Left renal pelvis (tissue), 4 donors: ENCODE data around the gene FXYD5. TPM values are rescaled to one million over a fixed set of nuclear protein-coding genes. Genes with fewer than 3 reads are reported as not detected.
"Not testable (repeated sequence)": the region's sequence is repeated elsewhere in the genome, so short reads cannot be mapped to it uniquely, and the experiment has no call there.

Experiments
- DNase-seq, 4 donors: peaks; one replicate each; pipeline ENCODE4 v3.0.0-alpha.2; 2013; ENCODE audit warnings: low read depth in 4 of 4, low spot score in 3 of 4
- polyA plus RNA-seq, 4 donors: library from polyadenylated mRNA; unstranded; fragments of 120-200 nt; gene quantifications; one replicate each; pipeline ENCODE4 v1.2.1, GENCODE V29; 2013; ENCODE audit not compliant: insufficient read length in 4 of 4

Gene FXYD5
- polyA plus RNA-seq, 4 donors = 13.2 to 33.5 (median 27.9) TPM

GRCh38 chr19:35171730-35172129 lies 17.2 kb downstream of the FXYD5 start:
- no peak for DNase-seq

DNA sequence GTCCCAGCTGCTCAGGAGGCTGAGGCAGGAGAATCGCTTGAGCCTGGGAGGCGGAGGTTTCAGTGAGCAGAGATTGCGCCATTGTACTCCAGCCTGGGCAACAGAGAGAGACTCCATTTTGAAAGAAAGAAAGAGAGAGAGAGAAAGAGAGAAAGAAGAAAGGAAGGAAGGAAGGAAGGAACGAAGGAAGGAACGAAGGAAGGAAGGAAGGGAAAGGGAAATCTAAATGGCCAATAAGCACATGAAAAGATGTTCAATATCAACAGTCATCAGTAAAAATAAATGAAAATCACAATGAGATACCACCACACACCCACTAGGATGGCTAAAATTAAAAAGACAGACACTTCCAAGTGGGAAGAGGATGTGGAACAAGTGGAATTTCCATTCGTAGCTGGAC lies 19.7 kb downstream of the FXYD5 start:
- no peak for DNase-seq

- no peak for DNase-seq
Observed at GRCh38 chr19:35176181-35176570, 21.6 kb downstream of the FXYD5 start.

DNA sequence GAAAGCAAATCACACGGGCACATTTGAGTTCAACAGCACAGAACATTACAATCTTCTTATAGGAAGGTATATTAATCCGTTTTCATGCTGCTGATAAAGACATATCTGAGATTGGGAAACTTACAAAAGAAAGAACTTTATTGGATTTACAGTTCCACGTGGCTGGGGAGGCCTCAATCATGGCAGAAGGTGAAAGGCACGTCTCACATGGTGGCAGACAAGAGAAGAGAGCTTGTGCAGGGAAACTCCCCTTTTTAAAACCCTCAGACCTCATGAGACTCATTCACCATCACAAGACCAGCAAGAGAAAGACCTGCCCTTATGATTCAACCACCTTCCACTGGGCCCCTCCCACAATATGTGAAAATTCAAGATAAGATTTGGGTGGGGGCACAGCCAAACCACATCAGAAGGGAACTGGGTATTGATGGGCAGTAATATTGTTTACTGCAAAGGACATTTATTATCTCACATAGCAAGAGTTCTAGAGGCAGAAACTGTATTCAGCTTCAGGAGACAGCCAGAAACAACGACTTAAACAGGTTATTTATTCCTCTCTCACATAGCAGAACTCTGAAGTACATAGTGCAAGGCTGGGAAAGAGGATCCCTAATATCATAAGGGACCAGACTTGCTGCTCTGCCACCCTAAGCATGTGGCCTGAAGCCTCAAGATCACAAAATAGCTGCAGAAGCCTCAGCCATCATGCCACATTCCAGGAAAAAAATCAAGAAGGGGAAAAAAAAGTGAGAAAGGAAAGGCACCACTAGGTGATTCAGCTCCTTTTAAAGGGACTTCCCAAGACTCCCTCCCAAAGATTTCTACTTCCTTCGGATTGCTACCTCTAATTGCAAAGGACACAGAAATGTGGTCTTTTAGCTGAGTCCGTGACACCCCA lies 23.1 kb downstream of the FXYD5 start:
- DNase-seq = no peak

- DNase-seq = no peak
Observed at GRCh38 chr19:35178701-35179100, 24.2 kb downstream of the FXYD5 start.

- DNase-seq = no peak
Observed at GRCh38 chr19:35179830-35180229, 25.3 kb downstream of the FXYD5 start.

DNA sequence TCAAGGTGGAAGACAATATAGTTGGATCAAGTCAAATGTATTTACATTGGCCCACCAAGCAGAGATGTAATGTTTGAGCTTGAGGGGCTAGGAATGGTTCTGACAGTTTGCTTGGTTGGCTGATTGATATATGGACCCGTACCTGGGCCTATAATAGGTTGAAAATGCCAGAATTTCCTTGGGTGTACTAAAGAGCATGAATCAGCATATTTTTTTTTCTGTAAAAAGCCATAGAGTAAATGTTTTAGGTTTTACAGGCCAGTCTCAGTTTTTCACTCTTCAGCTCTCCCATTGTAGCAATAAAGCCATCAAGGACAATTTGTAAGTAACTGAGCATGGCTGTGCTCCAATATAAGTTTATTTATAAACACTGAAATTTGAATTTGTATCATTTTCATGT lies 26.9 kb downstream of the FXYD5 start:
- DNase-seq = no peak

DNA sequence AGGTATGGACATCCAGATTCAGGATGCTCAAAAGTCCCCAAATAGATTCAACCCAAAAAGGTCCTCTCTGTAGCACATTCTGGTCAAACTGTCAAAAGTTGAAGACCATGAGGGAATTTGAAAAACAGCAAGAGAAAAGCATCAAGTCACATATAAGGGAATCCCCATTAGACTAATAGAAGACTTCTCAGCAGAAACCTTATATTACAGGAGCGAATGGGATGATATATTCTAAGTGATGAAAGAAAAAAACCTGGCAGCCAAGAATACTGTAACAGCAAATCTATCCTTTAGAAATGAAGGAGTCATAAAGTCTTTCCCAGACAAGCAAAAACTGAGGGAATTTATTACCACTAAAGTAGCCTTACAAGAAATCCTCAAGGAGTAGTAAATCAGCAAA lies 29.7 kb downstream of the FXYD5 start:
- no peak for DNase-seq

DNA sequence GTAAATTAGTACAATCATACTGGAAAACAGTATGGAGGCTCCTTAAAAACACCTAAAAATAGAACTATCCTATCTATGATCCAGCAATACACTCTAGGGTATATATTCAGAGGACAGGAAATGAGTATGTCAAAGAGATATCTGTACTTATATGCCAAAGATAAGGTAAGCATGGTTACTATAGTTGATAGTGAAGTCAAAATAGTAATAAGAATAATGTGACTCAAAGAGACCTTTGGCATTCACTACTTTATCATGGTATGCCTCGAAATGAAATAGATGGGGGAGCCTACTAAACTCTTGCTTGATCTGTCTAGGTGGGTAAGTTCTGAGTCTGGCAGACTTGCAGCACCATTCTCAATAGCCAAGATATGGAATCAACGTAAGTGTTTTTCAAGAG lies 30.3 kb downstream of the FXYD5 start:
- DNase-seq = no peak

DNA sequence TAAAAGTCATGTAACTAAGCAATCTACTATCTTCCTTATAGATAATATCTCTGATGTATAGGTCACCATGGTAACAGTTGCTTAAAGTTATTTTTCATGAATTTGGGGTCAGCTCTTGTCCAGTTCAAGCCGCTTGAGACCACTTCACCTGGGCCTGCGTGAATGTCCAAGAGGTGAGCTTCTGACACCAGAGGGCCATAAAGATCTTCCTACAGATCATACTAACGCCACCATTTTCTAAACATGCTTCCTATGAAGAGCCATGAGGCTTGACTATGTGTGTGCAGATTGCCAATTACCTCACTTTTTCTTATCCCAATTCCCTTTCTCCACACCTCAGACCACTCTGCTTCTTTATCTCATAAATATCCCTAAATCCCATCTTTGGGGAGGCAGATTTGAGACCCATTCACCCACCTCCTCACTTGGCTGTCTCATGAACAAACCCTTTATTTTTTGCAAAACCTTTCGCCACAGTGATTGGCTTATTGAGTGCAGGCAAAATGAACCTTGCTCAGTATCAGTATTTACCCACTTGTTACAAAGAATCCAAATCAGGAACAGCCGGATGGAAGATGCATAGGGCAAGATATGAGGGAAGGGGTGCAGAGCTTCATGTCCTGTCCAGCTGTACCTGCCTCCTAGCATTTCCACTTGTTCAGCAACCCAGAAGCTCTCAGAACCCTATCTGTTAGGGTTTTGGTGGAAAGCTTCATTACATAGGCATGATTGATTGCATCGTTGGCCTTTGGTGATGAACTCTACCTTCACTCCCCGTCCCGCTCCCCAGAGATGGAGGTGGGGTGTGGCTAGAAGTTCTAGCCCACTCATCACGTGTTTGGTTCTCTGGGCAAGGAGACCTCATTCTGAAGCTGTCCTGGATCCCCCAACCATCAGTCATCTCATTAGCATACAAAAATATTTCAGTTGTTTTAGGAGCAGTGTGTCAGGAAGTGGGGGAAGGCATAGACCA lies 39.8 kb downstream of the FXYD5 start:
- DNase-seq = no peak

DNA sequence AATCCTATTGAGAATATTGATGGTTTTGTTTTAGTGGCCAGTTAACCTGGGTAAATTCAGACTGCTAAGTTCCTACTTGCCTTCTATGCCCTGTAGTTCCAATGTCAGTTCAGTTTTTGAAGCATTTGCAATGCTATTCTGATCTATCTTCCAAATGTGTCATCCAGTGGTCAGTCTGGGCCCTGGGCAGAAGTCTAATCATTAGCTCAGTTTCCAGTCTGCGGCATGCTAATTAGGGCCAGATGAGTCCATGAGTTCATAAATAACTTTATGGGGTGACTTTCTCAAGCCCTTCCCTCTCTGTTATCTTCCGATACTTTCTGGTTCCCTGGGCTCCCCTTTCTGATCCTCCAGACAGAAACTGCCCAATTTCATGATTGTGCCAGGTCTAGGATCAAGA lies 41.3 kb downstream of the FXYD5 start:
- DNase-seq = no peak

- not testable (repeated sequence) for DNase-seq
Observed at GRCh38 chr19:35196861-35197260, 42.3 kb downstream of the FXYD5 start.

DNA sequence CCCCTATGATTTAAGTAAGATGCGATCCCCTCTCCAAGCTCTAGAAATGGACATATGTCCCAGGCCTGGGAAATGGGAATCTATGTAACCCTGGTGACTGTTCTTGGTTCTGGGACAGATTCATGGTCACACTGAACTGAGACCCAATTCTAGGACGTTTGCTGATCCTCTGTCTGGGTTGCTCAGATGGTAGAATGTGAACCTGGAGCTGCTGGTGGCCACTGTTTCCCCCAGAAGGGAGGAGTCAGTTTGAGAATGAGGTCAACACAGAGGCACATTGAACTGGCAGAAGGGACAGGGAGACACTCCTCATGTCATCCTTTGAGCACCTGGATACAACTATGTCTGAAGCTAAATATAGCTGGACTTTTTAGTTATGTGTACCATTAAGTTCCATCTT lies 44.9 kb downstream of the FXYD5 start:
- DNase-seq = no peak

- no peak for DNase-seq
Observed at GRCh38 chr19:35202722-35203688, 48.5 kb downstream of the FXYD5 start.

GRCh38 chr19:35204799-35205732 lies 50.5 kb downstream of the FXYD5 start:
- DNase-seq = no peak

DNA sequence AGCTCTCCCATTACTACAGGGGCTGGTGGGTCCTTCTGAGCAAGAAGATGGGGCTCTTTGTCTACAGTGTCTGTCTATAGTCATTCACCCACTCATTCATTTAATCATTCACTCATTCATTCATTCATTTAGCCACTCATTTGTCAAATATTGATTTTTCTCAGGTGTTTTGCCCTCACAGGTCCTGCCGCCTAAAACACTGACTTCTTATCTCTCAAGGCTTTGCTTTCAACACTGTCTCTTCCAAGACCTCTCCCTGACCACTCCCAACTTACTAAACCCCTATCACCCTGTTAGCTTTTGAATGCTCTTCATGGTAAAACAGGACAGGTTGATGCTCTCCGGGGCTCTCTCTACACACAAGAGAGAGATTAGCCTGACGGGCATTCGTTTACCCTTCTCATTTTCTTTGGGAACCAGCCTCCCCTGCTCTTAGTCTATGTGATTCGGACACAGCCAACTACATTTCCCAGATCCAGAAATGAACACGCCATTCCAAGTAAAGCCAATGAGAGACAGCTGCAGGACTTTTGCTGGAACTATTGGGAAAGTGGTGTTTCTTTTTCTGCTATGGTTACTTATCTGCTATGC lies 51.3 kb downstream of the FXYD5 start:
- no peak for DNase-seq

DNA sequence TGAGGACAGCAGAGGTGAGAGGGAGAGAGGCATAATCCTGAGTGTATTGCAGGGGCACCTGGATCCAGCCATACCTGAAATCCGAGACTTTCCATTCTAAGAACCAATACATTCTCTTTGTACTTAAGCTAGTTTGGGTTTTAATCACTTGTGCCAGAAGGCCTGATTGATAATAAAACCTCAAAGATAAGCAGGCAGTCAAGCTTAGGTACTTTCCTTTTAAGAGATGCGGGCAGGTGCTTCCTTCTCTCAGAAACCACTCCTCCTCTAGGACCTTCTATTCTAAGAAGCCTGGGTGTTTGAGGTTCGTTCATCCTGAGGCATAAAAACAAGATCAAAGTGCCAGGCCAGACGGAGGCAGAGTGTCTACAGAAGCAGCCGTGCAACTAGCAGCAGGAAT lies 51.8 kb downstream of the FXYD5 start:
- DNase-seq = no peak

GRCh38 chr19:35206855-35207254 lies 52.3 kb downstream of the FXYD5 start:
- DNase-seq = no peak

DNA sequence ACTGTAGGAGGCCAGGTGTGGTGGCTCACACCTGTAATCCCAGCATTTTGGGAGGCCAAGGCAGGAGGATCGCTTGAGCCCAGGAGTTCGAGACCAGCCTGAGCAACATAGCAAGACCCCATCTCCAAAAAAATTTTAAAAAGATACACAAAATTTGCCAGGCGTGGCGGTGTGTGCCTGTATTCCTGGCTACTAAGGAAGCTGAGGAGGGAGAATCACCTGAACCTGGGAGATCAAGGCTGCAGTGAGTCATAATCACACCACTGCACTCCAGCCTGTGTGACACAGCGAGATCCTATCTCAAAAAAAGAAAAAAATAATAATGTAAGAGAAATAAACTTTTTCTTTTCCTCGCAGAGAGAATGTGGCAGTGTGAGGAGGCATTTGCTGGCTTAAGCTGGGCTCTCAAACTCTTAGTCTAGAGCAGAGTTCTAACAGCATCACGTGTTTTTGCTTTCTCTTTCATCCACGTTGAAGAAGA lies 52.9 kb downstream of the FXYD5 start:
- no peak for DNase-seq
